Brain microvascular endothelial cell (primary cell): Measurements from ENCODE around the gene PIK3R2.

Source experiments
- DNase-seq: peaks from one replicate; pipeline ENCODE4 v3.0.0-alpha.2; 2020
- H3K27ac ChIP-seq: fragments of 250-450 bp; sonication (Bioruptor Pico); 2 replicates; pipeline ENCODE4 v1.5.1; 2020; ENCODE audit warnings: mild to moderate bottlenecking, moderate library complexity
- H3K27me3 ChIP-seq: fragments of 250-450 bp; sonication (Bioruptor Pico); replicated peaks from 2 replicates; pipeline ENCODE4 v1.5.1; 2020; ENCODE audit warnings: mild to moderate bottlenecking
- H3K36me3 ChIP-seq: fragments of 250-450 bp; sonication (Bioruptor Pico); replicated peaks from 2 replicates; pipeline ENCODE4 v1.5.1; 2020; ENCODE audit warnings: mild to moderate bottlenecking
- H3K4me3 ChIP-seq: 2 replicates; pipeline ENCODE4 v1.5.1; 2011; ENCODE audit warnings: low read depth, mild to moderate bottlenecking, control low read depth, low read length, moderate library complexity
- in situ Hi-C: cut with HindIII; loops from 2 replicates; pipeline ENCODE4 v1.10.0; 2017; ENCODE audit warnings: low sequenced_read_pairs, low pct_ligation_motif_present
- TF ChIP-seq, protein P1 (sequence below): IDR thresholded peaks from 2 replicates; pipeline ENCODE4 v1.5.1; 2011; ENCODE audit warnings: low read depth, mild to moderate bottlenecking, moderate library complexity, low read length, control low read depth, inconsistent platforms; ENCODE audit errors: missing control alignments

Gene PIK3R2

DNA sequence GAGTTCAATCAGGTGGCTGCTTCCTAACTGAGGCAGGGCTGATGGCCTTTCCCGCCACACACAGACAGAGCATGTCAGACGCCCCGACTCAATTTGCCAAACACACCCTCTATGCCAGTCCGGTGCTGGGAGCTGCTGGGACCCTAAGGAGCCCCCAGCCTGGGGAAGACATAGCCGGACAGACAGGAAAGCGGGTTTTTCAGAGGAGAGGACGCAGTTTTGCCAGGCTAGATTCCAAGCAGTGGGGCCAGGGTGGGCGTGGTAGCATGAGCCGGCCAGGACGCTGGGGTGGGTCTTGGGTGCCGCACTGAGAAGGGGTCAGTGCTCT, 35.6 kb upstream of the PIK3R2 start:
- TF ChIP-seq, protein P1, sequence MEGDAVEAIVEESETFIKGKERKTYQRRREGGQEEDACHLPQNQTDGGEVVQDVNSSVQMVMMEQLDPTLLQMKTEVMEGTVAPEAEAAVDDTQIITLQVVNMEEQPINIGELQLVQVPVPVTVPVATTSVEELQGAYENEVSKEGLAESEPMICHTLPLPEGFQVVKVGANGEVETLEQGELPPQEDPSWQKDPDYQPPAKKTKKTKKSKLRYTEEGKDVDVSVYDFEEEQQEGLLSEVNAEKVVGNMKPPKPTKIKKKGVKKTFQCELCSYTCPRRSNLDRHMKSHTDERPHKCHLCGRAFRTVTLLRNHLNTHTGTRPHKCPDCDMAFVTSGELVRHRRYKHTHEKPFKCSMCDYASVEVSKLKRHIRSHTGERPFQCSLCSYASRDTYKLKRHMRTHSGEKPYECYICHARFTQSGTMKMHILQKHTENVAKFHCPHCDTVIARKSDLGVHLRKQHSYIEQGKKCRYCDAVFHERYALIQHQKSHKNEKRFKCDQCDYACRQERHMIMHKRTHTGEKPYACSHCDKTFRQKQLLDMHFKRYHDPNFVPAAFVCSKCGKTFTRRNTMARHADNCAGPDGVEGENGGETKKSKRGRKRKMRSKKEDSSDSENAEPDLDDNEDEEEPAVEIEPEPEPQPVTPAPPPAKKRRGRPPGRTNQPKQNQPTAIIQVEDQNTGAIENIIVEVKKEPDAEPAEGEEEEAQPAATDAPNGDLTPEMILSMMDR: no peak
- in situ Hi-C loops: no loop called here
- peak overlapping the region; percentile 45 for H3K4me3 ChIP-seq
- H3K27ac ChIP-seq: no peak overlapping the region
- no peak for DNase-seq
- no peaks in the 10 kb centered on the region for H3K27me3 ChIP-seq
- H3K36me3 ChIP-seq: no peaks in the 10 kb centered on the region

DNA sequence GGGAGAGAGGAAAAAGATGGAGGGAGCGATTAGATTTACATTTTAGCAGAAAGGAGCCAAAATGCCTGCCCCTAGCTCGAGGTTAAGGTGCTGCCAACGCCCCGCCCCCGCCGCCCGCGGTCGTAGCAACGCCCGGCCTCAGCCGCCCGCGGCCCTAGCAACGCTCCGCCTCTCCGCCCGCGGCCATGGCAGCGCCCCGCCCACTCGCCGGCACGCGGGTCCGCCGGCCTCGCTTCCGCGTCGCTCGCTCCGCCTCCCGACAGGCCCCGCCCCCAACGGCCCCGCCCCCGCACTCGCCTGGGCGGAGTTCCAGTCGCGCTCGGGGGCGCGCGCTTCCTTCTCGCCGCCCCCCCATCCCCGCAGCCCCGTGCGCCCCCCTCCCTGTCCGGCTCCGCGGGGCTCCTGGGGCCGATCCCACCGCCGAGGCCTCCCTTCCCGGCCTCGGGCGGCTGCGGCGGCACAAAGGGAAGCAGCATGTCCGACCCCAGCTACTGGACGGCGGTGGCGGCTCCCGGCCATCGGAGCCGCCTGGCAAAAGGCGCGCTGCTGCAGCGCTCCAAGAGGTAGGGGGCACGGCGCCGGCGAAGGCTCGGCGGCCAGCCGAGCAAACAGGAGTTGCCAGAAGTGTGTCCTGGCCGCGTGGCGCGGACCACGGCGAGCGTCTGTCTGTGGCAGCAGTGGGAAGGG, 35.1 kb upstream of the PIK3R2 start:
- DNase-seq: peak; percentile 60
- in situ Hi-C loops: no loop called here
- Histone ChIP-seq H3K27me3 (no peaks in the 10 kb centered on the region), H3K36me3 (no peaks in the 10 kb centered on the region), H3K27ac (no peak overlapping the region), H3K4me3 (peak overlapping the region; percentile 62)
- TF ChIP-seq, protein P1: peak; percentile 1

DNA sequence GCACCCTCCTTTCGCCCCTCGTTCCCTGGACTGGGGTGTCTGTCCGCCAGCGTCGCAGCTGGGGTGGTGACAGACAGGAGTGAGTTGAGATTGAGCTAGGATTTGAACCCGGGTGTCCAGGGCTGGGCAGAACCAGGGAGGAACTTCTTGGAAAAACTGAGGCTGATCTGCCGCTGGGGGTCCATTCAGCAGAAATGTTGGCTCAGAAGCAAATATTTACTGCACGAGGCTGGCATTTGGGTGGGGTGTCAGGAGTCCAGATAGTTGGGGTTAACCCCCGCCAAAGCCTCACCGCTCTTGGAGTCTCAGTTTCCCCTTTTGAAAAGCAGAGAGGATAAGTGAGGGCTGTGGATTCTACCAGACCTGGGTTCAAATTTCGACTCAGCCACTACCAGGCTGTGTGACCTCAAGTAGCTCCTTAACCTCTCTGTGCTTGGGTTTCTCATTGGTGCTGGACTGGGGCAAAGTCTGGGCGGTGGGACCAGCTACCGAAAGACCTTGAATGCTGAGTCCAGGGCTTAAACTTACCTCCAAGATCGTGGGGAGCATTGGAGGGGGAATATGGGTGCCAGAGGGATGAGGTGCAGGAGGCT, 34.4 kb upstream of the PIK3R2 start:
- no peaks in the 10 kb centered on the region for H3K36me3 ChIP-seq
- no peak for DNase-seq
- no peak overlapping the region for H3K27ac ChIP-seq
- TF ChIP-seq, protein P1: peak; percentile 0
- H3K4me3 ChIP-seq: peak overlapping the region; percentile 62
- in situ Hi-C loops: no loop called here
- H3K27me3 ChIP-seq: no peaks in the 10 kb centered on the region

DNA sequence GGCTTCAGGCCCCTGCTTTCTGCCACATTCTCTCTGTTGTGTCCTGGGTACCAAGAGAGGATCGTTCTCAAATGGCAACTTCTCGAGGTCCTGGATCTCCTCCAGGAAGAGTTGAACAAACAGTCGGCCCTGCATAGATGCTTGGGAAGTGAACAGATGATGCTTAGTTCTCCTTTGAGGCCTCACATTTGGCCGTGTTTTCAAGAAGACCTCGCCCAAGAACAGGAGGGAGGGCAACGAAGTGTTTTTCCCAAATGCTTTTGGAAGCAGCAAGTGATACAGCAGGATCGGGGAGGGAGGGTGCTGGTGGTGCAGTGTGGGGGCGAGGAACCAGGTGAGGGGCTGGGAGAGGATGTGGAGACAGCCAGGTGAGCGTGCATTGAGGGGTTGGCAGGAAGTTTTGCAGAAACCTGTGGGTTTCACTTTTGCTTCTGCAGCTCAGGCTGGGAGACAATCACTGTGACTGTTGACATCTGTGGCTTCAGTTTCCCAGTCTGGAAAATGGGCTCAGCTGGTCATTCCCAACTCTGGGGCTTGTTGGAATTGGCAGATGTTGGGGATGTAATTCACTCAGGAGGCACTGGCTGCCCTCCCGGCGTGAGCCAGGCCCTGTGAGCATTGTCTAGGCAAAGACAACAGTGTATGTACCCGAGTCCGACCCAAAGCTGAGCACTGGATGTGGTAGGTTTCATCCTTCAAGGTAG, 33.8 kb upstream of the PIK3R2 start:
- H3K36me3 ChIP-seq: no peaks in the 10 kb centered on the region
- no peak for DNase-seq
- H3K27ac ChIP-seq: no peak overlapping the region
- no peak overlapping the region for H3K4me3 ChIP-seq
- TF ChIP-seq, protein P1: no peak
- H3K27me3 ChIP-seq: no peaks in the 10 kb centered on the region
- in situ Hi-C loops: no loop called here

DNA sequence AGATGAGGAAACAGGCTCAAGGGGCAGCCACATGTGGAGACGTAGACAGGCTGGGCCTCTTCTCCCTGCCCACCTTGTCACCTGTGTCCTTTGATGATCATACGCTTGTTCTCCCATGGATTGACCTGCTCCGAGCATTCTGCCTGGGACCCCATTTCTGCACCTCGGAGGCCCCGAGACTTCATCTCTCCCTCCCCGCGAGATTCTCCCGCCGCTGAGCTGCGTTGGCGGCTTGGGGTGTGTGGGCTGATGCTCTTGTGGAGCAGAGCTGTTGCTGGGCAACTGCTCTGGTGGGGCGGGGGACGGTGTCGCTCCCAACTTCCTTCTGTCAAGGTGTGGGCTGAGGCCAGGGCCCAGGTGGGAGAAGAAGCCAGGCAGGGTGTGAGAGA, 33.3 kb upstream of the PIK3R2 start:
- Histone ChIP-seq H3K4me3 (no peak overlapping the region), H3K27ac (no peak overlapping the region), H3K27me3 (no peaks in the 10 kb centered on the region), H3K36me3 (no peaks in the 10 kb centered on the region)
- in situ Hi-C loops: no loop called here
- TF ChIP-seq, protein P1: no peak
- DNase-seq: no peak
